ENCODE data around the gene JMJD7. TPM values are rescaled to one million over a fixed set of nuclear protein-coding genes. Genes with fewer than 3 reads are reported as not detected.

The JMJD7 gene
- polyA plus RNA-seq, 2 of the 4 experiments (the other 2 are of a cell fraction): 3.4 to 3.8 TPM

GRCh38 chr15:41778521-41778920 is 49.4 kb upstream of the JMJD7 start (continued):
- TF ChIP-seq FOSB (CRISPR knock-in tag; IDR thresholded peaks at IDR 0.05) (no peak), HOXB13 (CRISPR knock-in tag; IDR thresholded peaks at IDR 0.05; ENCODE audit: low read depth) (no peak), USF2 (IDR thresholded peaks at IDR 0.05) (no peak)

- 83% methylated on average over 4 of the region's 4 CpGs for WGBS (ENCODE audit: missing lambda C conversion rate)
- no peak for FAIRE-seq
- Histone ChIP-seq H3K4me3 (no peak overlapping the region), H3K9me3 (no peaks in the 10 kb centered on the region), H3K4me2 (no peak overlapping the region), H3K27ac (no peak overlapping the region), H3K4me1 (peaks cover 15% of the 10 kb centered on the region; the same call in 2 of the 3 replicates)
- no peak for ATAC-seq
- DNase-seq (ENCODE audit: low read depth in 1 of 2, low spot score in 1 of 2): no peak
- ChIA-PET CTCF (interaction anchor here (1.5 to 1.8 kb wide), 2 partner anchors 31 to 125 kb away, joined by 4 to 8 read pairs; no protein-coding TSS in a partner anchor), POLR2A (no interaction called here)
- TF ChIP-seq TP53 (CRISPR knock-in tag; IDR thresholded peaks at IDR 0.05): no peak
Observed at GRCh38 chr15:41779662-41780157, 48.2 kb upstream of the JMJD7 start.

GRCh38 chr15:41780266-41780665 is 47.6 kb upstream of the JMJD7 start:
- CTCF ChIA-PET: interaction anchor here (1.5 to 1.8 kb wide), 2 partner anchors 31 to 124 kb away, joined by 4 to 8 read pairs; no protein-coding TSS in a partner anchor

GRCh38 chr15:41780727-41781126 is 47.2 kb upstream of the JMJD7 start:
- DNase-seq (ENCODE audit: low read depth in 1 of 2, low spot score in 1 of 2) (no peak), FAIRE-seq (no peak), ATAC-seq (no peak)
- no peaks in the 10 kb centered on the region for H3K9me3 ChIP-seq
- CTCF ChIA-PET: interaction anchor here (0.7 to 1.8 kb wide), 4 partner anchors 30 to 333 kb away, joined by 3 to 8 read pairs (median 4); no protein-coding TSS in a partner anchor
- peaks cover 9% of the 10 kb centered on the region; the same call in 1 of the 3 replicates for H3K4me1 ChIP-seq
- no peak overlapping the region for H3K4me3 ChIP-seq
- H3K27ac ChIP-seq: no peak overlapping the region
- POLR2A ChIA-PET: no interaction called here
- H3K4me2 ChIP-seq: no peak overlapping the region
- WGBS (ENCODE audit: missing lambda C conversion rate): 53% methylated on average over 1 of the region's 1 CpG
- no peak for TF ChIP-seq CHD2 (IDR thresholded peaks at IDR 0.05; ENCODE audit: low read length, partially characterized antibody)
- TF ChIP-seq NFE2L2 (conservative IDR thresholded peaks at IDR 0.05; ENCODE audit: low read length): no peak
- TF ChIP-seq HOXB13 (CRISPR knock-in tag; IDR thresholded peaks at IDR 0.05; ENCODE audit: low read depth): no peak
- TF ChIP-seq FOSB (CRISPR knock-in tag; IDR thresholded peaks at IDR 0.05): no peak
- no peak for TF ChIP-seq MAZ (IDR thresholded peaks at IDR 0.05; ENCODE audit: borderline replicate concordance, low read depth, low read length)
- no peak for TF ChIP-seq HDAC2 (IDR thresholded peaks at IDR 0.05)
- no peak for TF ChIP-seq EHMT2 (IDR thresholded peaks at IDR 0.05; ENCODE audit: low read depth)
- no peak for TF ChIP-seq MAFK (IDR thresholded peaks at IDR 0.05; ENCODE audit: partially characterized antibody)
- no peak for TF ChIP-seq NPAS2 (CRISPR knock-in tag; IDR thresholded peaks at IDR 0.05; ENCODE audit: borderline replicate concordance)
- no peak for TF ChIP-seq ZFP36 (IDR thresholded peaks at IDR 0.05; ENCODE audit: borderline replicate concordance, partially characterized antibody)
- no peak for TF ChIP-seq ZC3H11A (IDR thresholded peaks at IDR 0.05)
- TF ChIP-seq RCOR1 (IDR thresholded peaks at IDR 0.05; ENCODE audit: low read depth, low read length): no peak
- no peak for TF ChIP-seq CTCF (IDR thresholded peaks at IDR 0.05)
- no peak for TF ChIP-seq KDM1A (IDR thresholded peaks at IDR 0.05; ENCODE audit: low read depth)
- no peak for TF ChIP-seq CHD4 (IDR thresholded peaks at IDR 0.05; ENCODE audit: borderline replicate concordance)
- no peak for TF ChIP-seq HOXB5 (CRISPR knock-in tag; IDR thresholded peaks at IDR 0.05)
- TF ChIP-seq FOSL2 (IDR thresholded peaks at IDR 0.05): no peak
- TF ChIP-seq FOSL2 (CRISPR knock-in tag; IDR thresholded peaks at IDR 0.05): no peak
- TF ChIP-seq TFCP2L1 (CRISPR knock-in tag; IDR thresholded peaks at IDR 0.05): no peak
- TF ChIP-seq SREBF2 (IDR thresholded peaks at IDR 0.05): no peak
- TF ChIP-seq RAD21 (conservative IDR thresholded peaks at IDR 0.05 in 1 of 2, IDR thresholded peaks at IDR 0.05 in 1 of 2): no peak

More at GRCh38 chr15:41780266-41780665, 47.6 kb upstream of the JMJD7 start:
- Histone ChIP-seq H3K4me3 (no peak overlapping the region), H3K9me3 (no peaks in the 10 kb centered on the region), H3K4me1 (peaks cover 14% of the 10 kb centered on the region; the same call in 2 of the 3 replicates), H3K4me2 (no peak overlapping the region), H3K27ac (no peak overlapping the region)
- DNase-seq (ENCODE audit: low read depth in 1 of 2, low spot score in 1 of 2): no peak
- no peak for ATAC-seq
- FAIRE-seq: no peak
- 70% methylated on average over 2 of the region's 2 CpGs for WGBS (ENCODE audit: missing lambda C conversion rate)
- TF ChIP-seq POLR2AphosphoS2 (conservative IDR thresholded peaks at IDR 0.05; ENCODE audit: low read length): no peak
- no peak for TF ChIP-seq HOXB13 (CRISPR knock-in tag; IDR thresholded peaks at IDR 0.05; ENCODE audit: low read depth)
- POLR2A ChIA-PET: no interaction called here
